DMS79 (cell line): ENCODE measurements around the gene ACADS.
"Not testable (repeated sequence)": the region's sequence is repeated elsewhere in the genome, so short reads cannot be mapped to it uniquely, and the experiment has no call there.

ENCODE experiments used
- DNase-seq: peaks from one replicate; lab custom pipeline; 2025; lab: John Stamatoyannopoulos, UW

Gene ACADS

GRCh38 chr12:120726961-120727360 is 1.3 kb downstream of the ACADS start:
- no peak for DNase-seq

GRCh38 chr12:120732198-120732597 is 6.6 kb downstream of the ACADS start:
- not testable (repeated sequence) for DNase-seq

GRCh38 chr12:120733574-120733973 is 7.9 kb downstream of the ACADS start:
- no peak for DNase-seq

- DNase-seq = no peak
Measured at GRCh38 chr12:120734210-120734609, 8.6 kb downstream of the ACADS start.

- DNase-seq = no peak
Measured at GRCh38 chr12:120735181-120735580, 9.6 kb downstream of the ACADS start.

- no peak for DNase-seq
Measured at GRCh38 chr12:120736404-120737331, 11.0 kb downstream of the ACADS start.

GRCh38 chr12:120737557-120738251 is 12.1 kb downstream of the ACADS start:
- DNase-seq = no peak

- no peak for DNase-seq
Measured at GRCh38 chr12:120738252-120739030, 12.8 kb downstream of the ACADS start.

- no peak for DNase-seq
Measured at GRCh38 chr12:120739031-120739762, 13.6 kb downstream of the ACADS start.

GRCh38 chr12:120739821-120740613 is 14.4 kb downstream of the ACADS start:
- DNase-seq = no peak

GRCh38 chr12:120740871-120741270 is 15.2 kb downstream of the ACADS start:
- no peak for DNase-seq

GRCh38 chr12:120741476-120742421 is 16.1 kb downstream of the ACADS start:
- DNase-seq = no peak

- no peak for DNase-seq
Measured at GRCh38 chr12:120744922-120745493, 19.4 kb downstream of the ACADS start.

GRCh38 chr12:120748242-120748641 is 22.6 kb downstream of the ACADS start:
- DNase-seq = no peak

- no peak for DNase-seq
Measured at GRCh38 chr12:120749256-120749655, 23.6 kb downstream of the ACADS start.

GRCh38 chr12:120750806-120751205 is 25.2 kb downstream of the ACADS start:
- DNase-seq = no peak

GRCh38 chr12:120751389-120751788 is 25.8 kb downstream of the ACADS start:
- no peak for DNase-seq

GRCh38 chr12:120754792-120755191 is 29.2 kb downstream of the ACADS start:
- no peak for DNase-seq

- no peak for DNase-seq
Measured at GRCh38 chr12:120755269-120755668, 29.6 kb downstream of the ACADS start.
